HepG2 (cell line): ENCODE results near the gene SFI1. TPM values are rescaled to one million over a fixed set of nuclear protein-coding genes. Genes with fewer than 3 reads are reported as not detected.

ENCODE experiments used
- ATAC-seq: fragments of 200-7000 bp; cut with Tn5 transposase; 3 replicates; pipeline ENCODE4 v1.9.1; 2020; ENCODE audit warnings: mild to moderate bottlenecking, moderate library complexity
- BruUV-seq: library from RNA; stranded (reverse); fragments of 400-500 nt; replicated peaks from 2 replicates; lab custom pipeline; 2021; lab: Mats Ljungman, UMichigan
- CTCF ChIA-PET: fragments of 300-600 bp; formaldehyde crosslinking; extraction: SDS; loops from one replicate; lab custom pipeline; 2021; ENCODE audit warnings: low total read pairs, inconsistent platforms, low intra/inter-chr PET ratio; lab: Yijun Ruan, JAX
- POLR2A ChIA-PET: fragments of 350-600 bp; sonication (Branson Sonifier 250); formaldehyde crosslinking; loops from one replicate; lab custom pipeline; 2020; ENCODE audit warnings: antibody characterized with exemption, inconsistent platforms; lab: Yijun Ruan, JAX
- DNase-seq: peaks from one replicate; pipeline ENCODE4 v3.0.0-alpha.2; 2015; ENCODE audit warnings: low spot score
- FAIRE-seq: peaks from 3 replicates; lab custom pipeline; 2011; peaks lifted over from hg19 to GRCh38; lab: Jason Lieb, UNC
- H2AFZ ChIP-seq: one replicate; pipeline ENCODE4 v1.6.1; 2011; ENCODE audit warnings: low read length, inconsistent platforms
- H3K27ac ChIP-seq: fragments of 300-600 bp; 3 replicates; pipeline ENCODE4 v1.8.0; 2011; ENCODE audit warnings: mixed run types, mild to moderate bottlenecking, mixed read lengths, low read length, inconsistent platforms; ENCODE audit not compliant: insufficient read depth; ENCODE audit errors: extremely low read length
- H3K27me3 ChIP-seq, 2 experiments: fragments of 200-600 bp in 1 of 2; 2 replicates in 1 of 2; 3 replicates in 1 of 2; pipeline versions ENCODE4 v1.6.0 to v1.8.0; 2011; ENCODE audit warnings: low read length in 2 of 2, mild to moderate bottlenecking in 2 of 2, moderate library complexity in 2 of 2, inconsistent platforms in 1 of 2; ENCODE audit not compliant: insufficient read depth in 2 of 2, control insufficient read depth in 1 of 2
- H3K36me3 ChIP-seq, 2 experiments: fragments of 200-600 bp in 1 of 2; replicated peaks in 1 of 2; 2 replicates in 1 of 2; 3 replicates in 1 of 2; pipeline versions ENCODE4 v1.5.1 to v1.8.0; 2011; ENCODE audit warnings: low read length in 2 of 2, inconsistent platforms in 1 of 2; ENCODE audit not compliant: insufficient read depth in 2 of 2, control insufficient read depth in 1 of 2
- H3K4me1 ChIP-seq: 2 replicates; pipeline ENCODE4 v1.5.1; 2012; ENCODE audit warnings: low read length, inconsistent platforms; ENCODE audit not compliant: insufficient read depth
- H3K4me2 ChIP-seq: 2 replicates; pipeline ENCODE4 v1.6.0; 2011; ENCODE audit warnings: low read depth, low read length, inconsistent platforms
- H3K4me3 ChIP-seq, 3 experiments: fragments of 200-600 bp in 1 of 3; sonication (generic), shearing (Covaris generic) in 1 of 3; replicated peaks in 1 of 3; 2 replicates each; pipeline ENCODE4 v1.5.1; 2011 to 2016; ENCODE audit warnings: low read length in 3 of 3, inconsistent platforms in 2 of 3, low read depth in 2 of 3, mild to moderate bottlenecking in 2 of 3, control low read depth in 1 of 3, mixed read lengths in 1 of 3; ENCODE audit not compliant: insufficient read depth in 1 of 3
- H3K79me2 ChIP-seq: one replicate; pipeline ENCODE4 v1.6.1; 2011; ENCODE audit warnings: low read length, inconsistent platforms; ENCODE audit not compliant: insufficient read depth
- H3K9ac ChIP-seq: 2 replicates; pipeline ENCODE4 v1.6.0; 2011; ENCODE audit warnings: mild to moderate bottlenecking, low read depth, low read length, inconsistent platforms; ENCODE audit not compliant: insufficient read depth
- H3K9me3 ChIP-seq: 2 replicates; pipeline ENCODE4 v1.5.1; 2012; ENCODE audit warnings: mild to moderate bottlenecking, low read length
- H4K20me1 ChIP-seq: 2 replicates; pipeline ENCODE4 v1.6.0; 2011; ENCODE audit warnings: inconsistent platforms, mild to moderate bottlenecking, low read length, moderate library complexity; ENCODE audit not compliant: insufficient read depth
- AGO2 ChIP-seq: fragments of 200-400 bp; formaldehyde crosslinking; optimal IDR thresholded peaks from 2 replicates; pipeline ENCODE3; 2017; ENCODE audit warnings: mild to moderate bottlenecking, low read depth, low read length, moderate library complexity
- HNRNPH1 ChIP-seq: fragments of 200-400 bp; formaldehyde crosslinking; optimal IDR thresholded peaks from 2 replicates; pipeline ENCODE3; 2017; ENCODE audit warnings: mild to moderate bottlenecking, low read depth, low read length
- MIXL1 ChIP-seq: IDR thresholded peaks from 2 replicates; pipeline ENCODE4 v1.6.1; 2016
- MTA3 ChIP-seq: sonication (generic); formaldehyde crosslinking; IDR thresholded peaks from 2 replicates; pipeline ENCODE4 v1.4.0; 2020; ENCODE audit warnings: missing genetic modification reagents
- MXD3 ChIP-seq: IDR thresholded peaks from 2 replicates; pipeline ENCODE4 v1.6.1; 2016; ENCODE audit warnings: mild to moderate bottlenecking, missing biosample characterization, missing genetic modification reagents
- NONO ChIP-seq, 2 experiments: fragments of 450-650 bp in 1 of 2; sonication (generic) in 1 of 2; formaldehyde crosslinking in 1 of 2; IDR thresholded peaks in 1 of 2; conservative IDR thresholded peaks in 1 of 2; 2 replicates each; pipeline versions ENCODE4 v1.6.1 to v1.8.0; 2017 to 2022; ENCODE audit warnings: mild to moderate bottlenecking in 1 of 2, missing genetic modification reagents in 1 of 2, moderate library complexity in 1 of 2
- POLR2G ChIP-seq: fragments of 200-400 bp; formaldehyde crosslinking; IDR thresholded peaks from 2 replicates; pipeline ENCODE4 v1.6.1; 2018; ENCODE audit warnings: mild to moderate bottlenecking, low read depth, low read length, moderate library complexity
- RBM22 ChIP-seq: fragments of 200-400 bp; formaldehyde crosslinking; optimal IDR thresholded peaks from 2 replicates; pipeline ENCODE3; 2017; ENCODE audit warnings: mild to moderate bottlenecking, low read length, moderate library complexity
- REPIN1 ChIP-seq: sonication (generic); formaldehyde crosslinking; IDR thresholded peaks from 2 replicates; pipeline ENCODE4 v1.8.0; 2022; ENCODE audit warnings: missing genetic modification reagents, low read depth, mild to moderate bottlenecking, borderline replicate concordance
- THAP11 ChIP-seq: IDR thresholded peaks from 2 replicates; pipeline ENCODE4 v1.6.1; 2016; ENCODE audit warnings: missing biosample characterization, missing genetic modification reagents
- ZNF263 ChIP-seq: sonication (generic); formaldehyde crosslinking; IDR thresholded peaks from 2 replicates; pipeline ENCODE4 v1.4.0; 2020; ENCODE audit warnings: missing genetic modification reagents
- WGBS: methylation state at CpG from one replicate; pipeline ENCODE4 v1.1.6; 2017; ENCODE audit warnings: low lambda C conversion rate; 5-methylcytosine and 5-hydroxymethylcytosine counted together
- in situ Hi-C: cut with HindIII; loops from 2 replicates; pipeline ENCODE4 v1.10.0; 2017; ENCODE audit warnings: low pct_unique_long_range_greater_than_20kb; ENCODE audit not compliant: extremely low pct_ligation_motif_present
- intact Hi-C: fragments of 100-400 bp; cut with micrococcal nuclease; formaldehyde crosslinking; loops from one replicate; pipeline ENCODE4 v1.10.0; 2022; ENCODE audit not compliant: unreplicated experiment
- polyA plus RNA-seq, 8 experiments: library from polyadenylated mRNA; depleted of rRNA in 3 of 8; stranded (reverse) in 7 of 8; unstranded in 1 of 8; fragments of >200 nt; fragmentation: Illumina TruSeq in 4 of 8; extraction: Trizol in 4 of 8; gene quantifications; 2 replicates each; pipeline versions ENCODE4 v1.2.1 to v1.2.3, GENCODE V29; 2011 to 2016; ENCODE audit warnings: low read depth in 4 of 8, missing spikeins in 1 of 8, mixed read lengths in 1 of 8; ENCODE audit not compliant: insufficient read depth in 1 of 8
- total RNA-seq, 5 experiments: library from RNA; depleted of rRNA; stranded (reverse); fragments of >200 nt; fragmentation: Illumina TruSeq; extraction: Trizol; gene quantifications; 2 replicates each; pipeline ENCODE4 v1.2.3, GENCODE V29; 2016; ENCODE audit warnings: low read depth in 1 of 5

Gene SFI1
- total and polyA plus RNA-seq, 2 of the 13 experiments (the other 11 are each of a cell fraction or from before 2014, with no cell fraction given), result 20.5 to 40.1 TPM

DNA sequence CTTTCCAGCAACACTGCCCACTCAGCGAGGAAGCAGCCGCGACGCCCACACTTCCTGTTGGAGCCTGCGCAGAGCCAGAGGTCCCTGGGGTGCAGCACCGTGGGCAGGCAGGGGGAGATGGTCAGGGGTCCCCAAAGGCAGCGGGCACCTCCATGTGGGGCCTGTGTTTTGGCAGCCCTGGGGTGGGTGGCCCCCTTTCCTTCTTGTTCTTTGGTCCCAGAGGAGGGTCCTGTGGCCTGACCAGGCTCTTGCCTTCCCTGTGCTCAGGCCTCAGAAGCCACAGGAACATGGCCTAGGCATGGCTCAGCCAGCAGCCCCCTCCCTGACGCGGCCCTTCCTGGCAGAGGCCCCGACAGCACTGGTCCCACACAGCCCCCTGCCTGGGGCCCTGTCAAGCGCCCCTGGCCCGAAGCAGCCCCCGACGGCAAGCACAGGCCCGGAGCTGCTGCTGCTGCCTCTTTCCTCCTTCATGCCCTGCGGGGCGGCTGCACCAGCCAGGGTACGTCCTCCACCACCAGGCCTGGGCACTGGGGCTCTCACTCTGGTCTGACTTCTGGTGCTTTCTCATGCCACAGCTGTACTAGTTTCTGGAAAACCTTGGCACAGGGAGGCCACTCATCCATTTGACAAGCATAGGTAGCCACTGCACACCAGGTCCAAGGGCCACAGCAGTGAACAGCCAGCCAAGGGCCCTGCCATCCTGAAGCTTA is 118.6 kb downstream of the SFI1 start (continued):
- TF ChIP-seq AGO2 (peak; percentile 96), THAP11 (no peak), HNRNPH1 (no peak)

GRCh38 chr22:31615491-31615860 is 119.1 kb downstream of the SFI1 start:
- ChIA-PET CTCF (no interaction called here), POLR2A (interaction anchor here (1.8 kb wide), 1 partner anchor 15 kb away, joined by 10 read pairs; no protein-coding TSS in a partner anchor)
- Histone ChIP-seq H3K4me3 (no peak overlapping the region), H3K4me1 (peaks cover 40% of the 10 kb centered on the region), H3K36me3 (peaks cover 21 to 48% of the 10 kb centered on the region in 2 experiments; a peak in 4 of 5 replicates), H3K4me2 (no peak overlapping the region), H3K27me3 (no peaks in the 10 kb centered on the region), H3K27ac (peak overlapping the region; percentile 15)
- FAIRE-seq (no peak), DNase-seq (no peak)
- 74% methylated on average over 4 of the region's 4 CpGs for WGBS
- in situ Hi-C loops, result no loop called here
- TF ChIP-seq MXD3 (CRISPR knock-in tag) (0 out of 2 replicates have a peak, but pooled peaks have one; percentile 9), NONO (IDR thresholded peaks at IDR 0.05) (no peak), NONO (CRISPR knock-in tag; conservative IDR thresholded peaks at IDR 0.05) (0 out of 2 replicates have a peak, but pooled peaks have one; percentile 24), REPIN1 (CRISPR knock-in tag) (no peak), RBM22 (peak; percentile 20), MIXL1 (no peak), POLR2G (peak; percentile 39; the same call in 1 of the 2 replicates), ZNF263 (CRISPR knock-in tag) (0 out of 2 replicates have a peak, but pooled peaks have one; percentile 39), MTA3 (CRISPR knock-in tag) (no peak)
- TF ChIP-seq, all 625 proteins: peak for 5
- ATAC-seq, result no peak
- no peak overlapping the region for H2AFZ ChIP-seq
- intact Hi-C loops, result no loop called here
- no peaks in the 10 kb centered on the region for H3K9me3 ChIP-seq
- no peak overlapping the region for H3K9ac ChIP-seq
- no TSS peak for BruUV-seq
- H3K79me2 ChIP-seq, result no peaks in the 10 kb centered on the region
- peaks cover 10% of the 10 kb centered on the region; the same call in 1 of the 2 replicates for H4K20me1 ChIP-seq
